NCI-H128 (cell line): ENCODE data around the gene IFFO2.

ENCODE experiments used
- DNase-seq: peaks from one replicate; lab custom pipeline; 2025; ENCODE audit not compliant: unreplicated experiment; lab: John Stamatoyannopoulos, UW

The IFFO2 gene

GRCh38 chr1:18951818-18952391 is 4.6 kb downstream of the IFFO2 start:
- DNase-seq: no peak

DNA sequence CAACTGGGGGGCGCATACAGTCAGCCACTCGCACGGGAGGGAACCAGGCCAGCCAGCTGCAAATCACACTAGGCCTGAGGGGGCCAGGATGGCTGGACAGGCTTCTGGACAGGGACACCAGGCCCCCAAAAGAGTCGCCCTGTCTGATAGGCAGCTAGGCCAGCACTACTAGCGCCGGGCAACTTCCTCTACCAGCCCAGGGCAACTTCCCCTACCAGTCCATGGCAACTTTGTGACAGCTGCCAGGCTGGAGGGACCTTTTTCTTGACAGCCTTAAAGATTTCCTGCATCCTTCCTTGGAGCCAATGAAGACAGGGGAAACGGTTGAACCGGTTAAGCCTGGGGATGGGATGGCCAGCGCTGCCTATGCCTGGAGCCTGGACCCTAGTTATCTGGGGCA is 5.1 kb downstream of the IFFO2 start:
- no peak for DNase-seq

GRCh38 chr1:18950401-18951026 is 6.0 kb downstream of the IFFO2 start:
- DNase-seq: no peak

DNA sequence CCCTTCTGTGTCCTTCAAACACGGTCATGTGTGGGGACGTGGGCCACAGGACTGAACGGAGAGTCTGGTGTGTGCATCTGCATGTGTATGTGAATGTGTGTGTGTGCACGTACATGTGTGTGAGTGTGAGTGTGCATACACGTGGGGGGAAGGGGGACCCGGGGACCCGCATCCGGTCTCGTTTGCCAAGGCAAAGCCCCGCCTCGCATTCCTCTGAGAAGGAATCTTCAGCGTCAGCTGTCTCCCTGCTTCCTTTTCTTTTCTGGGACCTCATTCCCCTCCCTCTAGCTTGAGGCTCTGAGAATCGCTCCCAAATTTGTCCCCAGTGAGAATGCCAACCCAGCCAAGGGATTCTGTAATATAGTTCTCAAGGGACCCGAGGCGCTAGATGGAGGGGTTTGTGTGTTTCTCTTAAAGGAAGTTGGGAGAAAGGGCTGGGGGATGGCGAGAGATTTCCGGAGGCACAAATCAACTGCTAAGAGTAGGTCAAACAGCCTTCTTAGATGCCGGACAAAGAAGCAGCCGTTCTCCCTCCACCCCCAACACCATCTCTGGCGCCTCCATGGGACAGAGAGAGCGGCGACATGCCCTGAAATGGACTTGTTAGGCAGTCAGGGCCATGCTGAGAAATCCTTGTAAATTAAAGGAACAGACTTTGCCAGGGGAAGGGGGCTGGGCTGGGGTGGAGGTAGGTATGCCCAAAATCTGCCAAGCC is 6.6 kb downstream of the IFFO2 start:
- DNase-seq: no peak

- no peak for DNase-seq
Measured at GRCh38 chr1:18948913-18949685, 7.4 kb downstream of the IFFO2 start.

DNA sequence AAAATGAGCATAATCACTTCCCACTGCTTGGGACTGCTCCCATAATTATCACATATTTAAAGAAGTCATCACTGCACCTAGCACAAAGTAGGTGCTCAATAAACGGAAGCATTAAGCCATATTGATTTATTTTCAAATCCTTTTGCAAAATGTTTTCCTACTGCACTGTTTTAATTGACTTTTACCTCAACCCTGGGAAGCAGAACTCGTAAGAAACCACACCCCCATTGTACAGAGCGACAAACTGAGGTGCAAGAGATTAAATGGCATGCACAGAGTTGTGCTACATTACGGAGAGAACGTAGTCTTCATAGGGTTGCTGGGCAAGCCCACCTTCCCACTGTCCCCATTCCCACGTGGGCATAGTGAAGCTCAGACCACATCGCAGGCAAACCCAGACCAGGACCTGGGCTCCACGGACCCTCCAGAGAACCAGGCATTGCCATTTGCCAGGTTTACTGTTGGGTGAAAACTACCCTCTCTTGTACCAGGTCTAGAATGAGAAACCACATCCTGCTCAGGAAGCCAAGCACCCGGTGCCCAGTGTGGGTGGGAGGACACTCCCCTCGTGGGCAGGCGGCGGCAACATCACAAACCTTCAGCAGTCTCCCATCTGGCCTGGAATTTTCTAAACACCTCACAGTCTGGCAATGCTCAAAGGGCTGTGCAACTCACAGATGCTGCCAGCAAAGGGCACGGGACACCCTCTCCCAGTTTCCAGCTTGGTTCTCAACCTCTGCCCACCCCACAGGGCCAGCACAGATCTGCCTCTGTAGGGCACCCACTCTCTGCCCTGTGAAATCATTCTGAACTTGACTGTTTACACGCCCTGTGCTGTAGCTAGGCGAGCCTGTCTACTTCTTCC is 8.2 kb downstream of the IFFO2 start:
- DNase-seq: no peak

DNA sequence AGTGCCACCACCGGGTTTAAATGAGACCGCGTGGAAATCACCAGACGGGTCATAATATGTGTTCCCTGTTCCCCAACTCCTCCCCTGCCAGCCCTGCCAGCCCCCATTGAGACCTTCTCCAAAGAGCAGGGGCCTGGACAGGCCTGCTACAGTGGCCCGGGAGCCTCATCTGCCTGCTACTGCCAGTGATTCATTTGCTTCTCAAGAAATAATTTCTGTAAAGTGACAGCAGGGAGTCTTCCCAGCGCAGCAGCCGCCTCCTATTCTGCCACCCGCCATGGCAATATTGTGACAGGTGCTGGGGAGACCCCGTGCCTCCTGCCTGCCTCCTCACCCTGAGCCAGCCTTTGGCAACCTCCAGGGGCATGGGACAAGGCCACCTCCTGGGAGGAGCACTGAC is 8.9 kb downstream of the IFFO2 start:
- DNase-seq: no peak

GRCh38 chr1:18946550-18947381 is 9.7 kb downstream of the IFFO2 start:
- DNase-seq: no peak

DNA sequence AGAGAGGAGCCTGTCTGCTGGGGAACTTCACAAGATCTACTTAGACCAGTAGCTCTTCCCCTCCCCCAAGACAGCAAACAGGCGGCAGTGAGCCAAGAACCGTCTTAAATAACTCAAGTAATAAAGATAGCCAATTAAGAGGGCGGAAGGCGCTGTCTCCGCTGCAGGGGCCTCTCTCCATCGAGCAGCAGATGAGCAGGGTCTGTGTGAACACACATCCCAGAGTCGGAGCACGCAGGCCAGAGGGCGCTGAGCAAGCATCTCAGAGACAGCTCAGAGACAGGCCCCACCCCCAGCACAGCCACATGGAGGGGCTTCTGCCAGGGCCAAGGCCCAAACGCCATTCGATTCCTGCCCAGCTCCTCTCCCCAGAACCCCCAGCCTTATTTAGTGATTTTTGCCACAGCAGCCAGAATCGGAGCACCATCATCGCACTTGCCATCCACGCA is 11.1 kb downstream of the IFFO2 start:
- DNase-seq: no peak

- no peak for DNase-seq
Measured at GRCh38 chr1:18944810-18945209, 11.7 kb downstream of the IFFO2 start.

DNA sequence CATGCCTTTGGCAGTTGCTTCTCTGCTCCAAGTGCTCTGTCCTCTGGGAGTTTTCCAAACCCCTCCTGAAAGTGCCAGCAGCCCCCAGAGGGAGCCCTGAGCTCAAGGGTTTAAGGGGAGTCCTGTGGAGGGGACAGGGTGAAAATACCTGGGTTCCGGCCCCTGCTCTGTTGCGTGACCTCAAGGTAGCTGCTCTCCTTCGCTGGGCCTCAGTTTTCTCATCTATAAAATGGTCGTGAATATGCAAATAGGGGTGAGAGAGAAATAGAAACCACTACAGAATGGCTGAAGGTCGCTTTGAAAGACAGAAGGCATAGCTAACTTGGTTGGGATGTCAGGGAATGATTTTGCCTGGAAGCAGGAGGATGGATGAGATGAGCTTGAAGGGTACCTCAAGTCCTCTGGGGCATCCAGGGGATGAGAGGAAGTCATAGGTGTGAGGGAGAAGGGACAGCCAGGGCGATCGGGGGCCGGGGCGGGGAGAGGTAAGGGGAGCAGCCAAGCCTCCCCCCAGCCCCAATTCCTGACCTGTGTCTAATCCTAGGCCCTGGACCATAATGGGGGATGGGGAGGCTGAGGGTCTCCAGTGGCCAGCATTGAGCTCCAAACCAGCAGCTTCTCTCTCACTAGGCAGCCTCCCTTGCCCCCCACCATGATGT is 12.4 kb downstream of the IFFO2 start:
- no peak for DNase-seq

- DNase-seq: no peak
Measured at GRCh38 chr1:18943162-18943561, 13.3 kb downstream of the IFFO2 start.

- no peak for DNase-seq
Measured at GRCh38 chr1:18942340-18942739, 14.1 kb downstream of the IFFO2 start.

- DNase-seq: no peak
Measured at GRCh38 chr1:18941221-18942141, 15.0 kb downstream of the IFFO2 start.

GRCh38 chr1:18940303-18941020 is 16.0 kb downstream of the IFFO2 start:
- DNase-seq: no peak

GRCh38 chr1:18939398-18940302 is 16.8 kb downstream of the IFFO2 start:
- no peak for DNase-seq

DNA sequence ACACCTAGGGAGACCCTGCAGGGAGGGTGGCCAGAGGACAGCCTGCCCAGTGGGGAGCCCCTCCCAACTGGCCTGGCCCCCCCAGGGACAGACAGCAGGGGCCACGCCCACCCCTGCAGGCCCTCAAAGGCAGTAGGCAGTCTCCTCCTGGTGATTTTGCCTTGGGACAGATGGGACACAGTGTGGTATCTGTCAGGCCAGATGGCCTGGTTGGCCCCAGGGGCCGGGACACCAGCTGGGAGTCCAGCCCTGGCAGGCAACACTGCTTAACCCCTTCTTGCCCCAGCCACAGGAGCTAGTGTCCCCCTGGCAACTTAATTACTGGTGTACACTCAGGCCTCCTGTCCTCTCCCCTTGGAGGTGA is 17.8 kb downstream of the IFFO2 start:
- no peak for DNase-seq
